Stimulated activated CD4-positive, alpha-beta T cell treated with anti-CD3 and anti-CD28 coated beads, TNF-alpha, amount 100 ng/mL, for 1 hour (primary cell): ENCODE results near the gene TNFRSF17.
"Not testable (repeated sequence)": the region's sequence is repeated elsewhere in the genome, so short reads cannot be mapped to it uniquely, and the experiment has no call there.

Experiments used
- DNase-seq, 3 donors: peaks; one replicate each; pipeline ENCODE4 v3.0.0-alpha.2; 2020; ENCODE audit warnings: low read depth in 3 of 3, low spot score in 1 of 3

TNFRSF17 gene

DNA sequence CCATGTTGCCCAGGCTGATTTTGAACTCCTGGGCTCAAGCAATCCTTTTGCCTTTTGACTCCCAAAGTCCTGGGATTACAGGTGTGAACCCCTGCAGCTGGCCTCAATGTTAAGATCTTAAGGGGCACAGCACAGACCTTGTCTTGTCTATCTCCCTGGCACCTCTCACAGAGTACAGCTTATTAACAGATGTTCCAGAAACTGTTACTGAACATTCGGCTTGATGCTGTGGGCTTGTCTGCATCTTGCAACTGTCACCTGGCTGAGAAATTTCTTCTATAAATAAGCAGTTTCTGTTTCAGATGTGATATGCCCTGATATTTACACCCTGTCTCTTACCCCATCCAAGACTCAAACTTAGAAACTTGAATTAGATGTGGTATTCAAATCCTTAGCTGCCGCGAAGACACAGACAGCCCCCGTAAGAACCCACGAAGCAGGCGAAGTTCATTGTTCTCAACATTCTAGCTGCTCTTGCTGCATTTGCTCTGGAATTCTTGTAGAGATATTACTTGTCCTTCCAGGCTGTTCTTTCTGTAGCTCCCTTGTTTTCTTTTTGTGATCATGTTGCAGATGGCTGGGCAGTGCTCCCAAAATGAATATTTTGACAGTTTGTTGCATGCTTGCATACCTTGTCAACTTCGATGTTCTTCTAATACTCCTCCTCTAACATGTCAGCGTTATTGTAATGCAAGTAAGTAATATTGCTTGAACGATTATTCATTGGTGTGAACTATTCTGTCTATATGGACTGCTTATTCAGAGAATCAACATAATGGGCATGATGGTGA is at the start of gene TNFRSF17:
Gene TNFRSF17, plus strand, starts transcription at position 450 of the 791 bp plus-strand sequence. Its CDS starts 115 bp downstream, at position 565.
- no peak for DNase-seq

DNA sequence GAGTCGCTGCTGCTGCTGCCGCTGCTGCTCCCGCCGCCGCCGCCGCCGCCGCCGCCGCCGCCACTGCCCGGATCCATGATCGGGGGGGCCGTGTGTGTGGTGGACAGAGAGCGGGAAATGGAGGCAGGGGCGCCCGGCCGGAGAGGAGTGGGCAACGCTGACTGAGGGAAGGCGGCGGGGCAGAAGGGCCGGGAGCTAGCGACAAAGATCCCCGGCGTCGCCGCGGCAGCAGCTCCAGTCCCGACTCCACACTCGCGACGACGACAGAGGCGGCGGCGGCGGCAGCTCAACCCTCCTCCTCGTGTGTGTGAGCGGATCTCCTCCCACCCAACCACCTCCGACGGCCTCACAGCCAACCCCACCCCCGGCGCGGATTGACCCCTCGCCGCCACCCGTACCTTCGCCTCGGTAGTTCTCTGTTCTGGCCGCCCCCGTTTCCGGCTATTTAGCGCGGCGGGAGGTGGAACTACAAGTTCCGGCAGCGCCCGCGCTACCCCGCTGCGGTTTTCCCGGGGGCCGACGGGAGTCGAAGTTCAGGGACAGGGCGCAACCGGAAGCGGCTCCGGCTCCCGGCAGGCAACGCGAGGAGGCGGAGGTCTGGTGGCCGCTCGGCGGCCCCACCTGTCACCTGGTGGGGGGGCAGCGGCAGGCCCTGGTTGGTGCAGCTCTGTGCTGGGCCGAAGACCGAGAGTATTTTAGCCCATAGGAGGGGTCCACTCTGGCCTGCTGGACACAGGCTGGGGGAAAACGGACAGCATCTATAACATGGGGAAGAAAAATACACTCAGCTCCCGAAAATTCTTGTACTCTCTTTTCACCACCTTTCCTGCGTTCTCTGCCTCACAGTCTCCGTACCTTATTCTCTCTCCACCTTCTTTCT is 49.1 kb upstream of the TNFRSF17 start, which contains the start of gene GSPT1:
Gene GSPT1, minus strand, starts transcription at position 313 of the 880 bp plus-strand sequence. Its CDS starts 236 bp downstream, at position 77.
- DNase-seq, result peak; percentile 97 to 98 (median 97)

DNA sequence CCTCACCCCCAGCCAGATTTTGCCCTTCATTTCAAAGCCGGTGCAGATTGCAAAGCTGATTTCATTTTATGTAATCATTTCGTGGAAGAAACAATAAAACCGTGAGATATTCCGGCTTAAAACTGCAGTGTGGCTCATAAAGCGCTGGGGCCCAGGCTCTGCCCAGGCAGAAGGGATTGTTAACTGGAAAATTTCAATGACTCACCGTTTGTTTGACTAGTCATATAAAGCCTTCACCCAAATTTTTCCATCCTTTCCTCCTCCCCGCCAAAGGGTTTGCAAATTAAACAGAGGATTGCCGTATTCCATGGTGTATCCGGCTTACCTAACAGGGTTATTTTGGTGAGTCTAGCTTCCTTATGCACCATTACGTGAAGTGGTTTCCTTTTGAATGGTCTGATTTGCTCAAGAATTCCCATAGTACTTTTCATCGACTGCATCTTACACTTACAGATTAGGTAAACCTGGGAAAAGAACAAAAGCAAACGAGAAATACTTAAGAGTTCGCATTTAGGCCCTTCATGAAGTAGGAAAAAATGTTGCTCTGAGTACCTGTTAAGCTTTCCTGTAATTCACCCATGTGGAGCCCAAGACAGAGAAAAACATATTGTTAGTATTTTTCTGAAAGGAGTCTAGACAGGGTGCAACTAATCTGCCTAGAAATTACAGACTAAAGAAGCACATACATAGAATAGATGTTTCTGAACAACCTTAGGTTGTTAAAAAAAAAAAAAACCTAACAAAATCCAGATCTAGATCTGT is 48.3 kb upstream of the TNFRSF17 start:
- no peak for DNase-seq

DNA sequence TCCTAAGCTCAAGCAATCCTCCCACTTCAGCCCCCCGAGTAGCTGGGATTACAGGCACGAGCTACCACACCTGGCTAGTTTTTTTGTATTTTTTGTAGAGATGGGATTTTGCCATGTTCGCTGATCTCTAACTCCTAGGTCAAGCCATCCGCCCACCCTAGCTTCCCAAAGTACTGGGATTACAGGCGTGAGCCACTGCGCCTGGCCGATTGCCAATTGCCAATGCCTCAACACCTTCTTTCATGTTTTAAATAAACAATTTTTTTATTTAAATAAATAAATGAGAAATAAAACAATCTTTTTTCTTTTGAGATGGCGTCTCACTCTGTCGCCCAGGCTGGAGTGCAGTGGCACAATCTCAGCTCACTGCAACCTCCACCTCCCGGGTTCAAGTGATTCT is 41.0 kb upstream of the TNFRSF17 start:
- not testable (repeated sequence) for DNase-seq

DNA sequence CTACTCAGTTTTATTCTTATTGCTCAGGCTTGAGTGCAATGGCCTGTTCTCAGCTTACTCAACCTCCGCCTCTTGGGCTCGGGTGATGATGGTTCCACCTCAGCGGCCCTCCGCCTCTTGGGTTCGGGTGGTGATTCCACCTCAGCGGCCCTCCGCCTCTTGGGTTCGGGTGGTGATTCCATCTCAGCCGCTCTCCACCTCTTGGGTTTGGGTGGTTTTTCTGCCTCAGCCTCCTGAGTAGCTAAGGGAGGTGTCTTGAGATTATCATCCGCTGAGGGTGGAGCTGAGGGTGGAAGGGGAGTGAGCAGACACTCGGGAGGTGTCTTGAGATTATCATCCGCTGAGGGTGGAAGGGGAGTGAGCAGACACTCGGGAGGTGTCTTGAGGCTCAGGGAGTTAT is 37.7 kb upstream of the TNFRSF17 start:
- DNase-seq, result not testable (repeated sequence)

DNA sequence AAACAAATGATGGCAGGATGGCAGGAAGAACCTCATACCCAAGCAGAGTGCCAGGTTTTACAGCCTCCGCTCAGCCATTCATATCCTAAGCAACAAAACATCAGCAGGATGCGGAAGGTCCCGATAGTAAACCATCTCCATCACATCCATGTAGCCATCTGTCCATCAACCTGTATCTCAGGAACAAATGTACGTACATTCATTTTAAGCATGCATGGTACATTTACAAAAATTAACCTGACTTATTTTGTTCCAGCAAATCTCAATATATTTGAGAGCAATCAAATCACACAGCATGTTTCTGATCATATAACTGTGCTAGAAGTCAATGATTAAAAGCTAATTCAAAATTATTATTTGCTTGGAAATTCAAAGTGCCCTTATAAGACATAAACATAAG is 23.1 kb upstream of the TNFRSF17 start, which contains the start of gene NPIPB2:
Gene NPIPB2, minus strand, starts transcription at position 101 of the 400 bp plus-strand sequence. Its CDS starts 0 bp downstream, at position 101.
- not testable (repeated sequence) for DNase-seq

DNA sequence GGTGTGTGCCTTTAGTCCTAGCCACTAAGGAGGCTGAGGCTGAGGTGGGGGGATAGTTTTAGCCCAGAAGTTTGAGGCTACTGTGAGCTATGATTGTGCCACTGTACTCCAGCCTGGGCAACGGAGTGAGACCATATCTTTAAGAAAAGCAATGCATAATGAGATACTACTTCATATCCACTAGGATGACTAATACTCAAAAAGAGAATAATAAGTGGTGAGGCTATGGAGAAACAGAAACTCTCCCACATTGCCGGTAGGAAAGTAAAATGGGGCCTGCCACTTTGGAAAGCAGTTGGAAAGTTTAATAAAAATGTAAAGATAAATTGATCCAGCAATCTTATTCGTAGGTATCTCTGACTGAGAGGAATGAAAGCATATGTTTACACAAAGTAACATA is 18.6 kb upstream of the TNFRSF17 start:
- DNase-seq, result no peak

DNA sequence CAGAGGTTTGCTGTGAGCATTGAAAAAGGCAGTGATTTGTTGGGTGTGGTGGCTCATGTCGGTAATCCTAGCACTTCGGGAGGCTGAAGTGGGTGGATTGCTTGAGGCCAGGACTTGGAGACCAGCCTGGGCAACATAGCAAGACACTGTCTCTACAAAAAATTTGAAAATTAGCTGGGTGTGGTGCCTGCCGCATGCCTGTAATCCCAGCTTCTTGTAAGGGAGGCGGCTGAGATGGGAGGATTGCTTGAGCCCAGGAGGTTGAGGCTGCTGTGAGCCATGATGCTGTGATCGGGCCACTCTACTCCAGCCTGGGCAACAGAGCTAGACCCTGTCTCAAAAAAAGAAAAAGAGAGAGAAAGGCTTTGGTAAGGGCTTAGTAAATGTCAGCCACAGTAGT is 16.2 kb upstream of the TNFRSF17 start:
- DNase-seq, result no peak

DNA sequence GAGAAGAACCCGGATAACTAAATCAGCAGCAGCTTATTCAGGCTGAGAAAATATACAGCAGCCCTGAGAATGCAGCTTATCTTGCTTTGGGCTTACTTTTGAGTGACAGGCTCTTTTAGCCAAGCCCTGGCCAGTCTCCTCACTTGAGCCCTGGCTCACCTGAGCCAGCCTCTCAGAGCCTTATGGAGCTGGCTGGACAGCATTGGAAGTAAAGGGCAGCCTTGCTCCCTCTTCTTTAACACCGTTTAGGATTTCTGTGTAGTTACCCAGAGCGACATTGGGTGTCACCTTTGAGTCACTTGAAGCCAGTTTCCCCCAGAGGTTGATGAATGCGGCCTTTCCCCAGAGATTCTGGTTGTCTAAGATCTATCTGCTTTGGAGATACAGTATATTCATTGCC is 15.5 kb upstream of the TNFRSF17 start:
- DNase-seq, result no peak

DNA sequence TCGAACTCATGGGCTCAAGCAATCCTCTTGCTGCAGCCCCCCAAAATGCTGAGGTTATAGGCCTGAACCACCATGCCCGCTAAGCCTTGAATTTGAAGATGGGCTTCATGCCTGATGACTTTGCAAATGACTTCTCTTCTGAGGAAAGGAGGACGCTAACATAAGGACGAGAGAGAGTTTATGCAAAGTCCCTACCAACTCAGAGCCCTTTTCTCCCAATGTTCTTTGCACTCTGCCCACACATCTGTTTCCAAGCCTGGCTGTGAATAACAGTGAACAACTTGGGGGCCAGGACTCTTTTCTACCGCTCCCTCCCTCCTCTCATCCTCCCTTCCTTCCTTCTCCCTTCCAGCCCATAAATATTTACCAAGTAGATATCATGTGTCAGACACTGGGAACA is 14.6 kb upstream of the TNFRSF17 start:
- no peak for DNase-seq

DNA sequence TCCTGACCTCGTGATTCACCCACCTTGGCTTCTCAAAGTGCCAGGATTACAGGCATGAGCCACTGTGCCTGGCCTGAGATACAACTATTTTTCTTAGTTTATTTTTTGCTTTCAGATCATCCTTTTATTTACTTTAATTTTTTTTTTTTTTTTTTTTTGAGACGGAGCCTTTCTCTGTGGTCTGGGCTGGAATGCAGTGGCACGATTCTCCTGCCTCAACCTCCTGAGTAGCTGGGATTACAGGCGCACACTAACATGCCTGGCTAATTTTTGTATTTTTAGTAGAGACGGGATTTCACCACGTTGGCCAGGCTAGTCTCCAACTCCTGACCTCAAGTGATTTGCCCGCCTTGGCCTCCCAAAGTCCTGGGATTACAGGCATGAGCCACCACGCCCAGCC is 11.4 kb upstream of the TNFRSF17 start:
- not testable (repeated sequence) for DNase-seq

DNA sequence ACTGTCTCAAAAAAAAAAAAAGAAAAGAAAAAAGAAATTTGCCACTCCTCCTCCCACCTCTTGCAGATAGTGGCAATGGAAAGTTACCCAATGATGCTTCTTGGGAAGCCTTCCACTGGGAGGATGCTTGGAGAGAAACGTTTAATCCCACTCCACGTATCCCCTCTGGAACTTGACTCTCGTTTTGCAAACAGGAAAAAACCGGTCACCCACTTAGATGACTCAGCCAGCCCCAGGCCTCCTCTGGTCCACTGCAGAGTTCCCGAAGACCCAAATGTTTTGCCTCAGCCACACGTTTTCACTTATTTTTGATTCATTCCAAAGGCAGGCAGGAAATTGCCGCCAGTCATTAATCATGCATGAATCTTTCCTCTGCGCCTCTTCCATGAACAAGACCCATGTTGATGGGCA is 9.3 kb upstream of the TNFRSF17 start:
- no peak for DNase-seq

DNA sequence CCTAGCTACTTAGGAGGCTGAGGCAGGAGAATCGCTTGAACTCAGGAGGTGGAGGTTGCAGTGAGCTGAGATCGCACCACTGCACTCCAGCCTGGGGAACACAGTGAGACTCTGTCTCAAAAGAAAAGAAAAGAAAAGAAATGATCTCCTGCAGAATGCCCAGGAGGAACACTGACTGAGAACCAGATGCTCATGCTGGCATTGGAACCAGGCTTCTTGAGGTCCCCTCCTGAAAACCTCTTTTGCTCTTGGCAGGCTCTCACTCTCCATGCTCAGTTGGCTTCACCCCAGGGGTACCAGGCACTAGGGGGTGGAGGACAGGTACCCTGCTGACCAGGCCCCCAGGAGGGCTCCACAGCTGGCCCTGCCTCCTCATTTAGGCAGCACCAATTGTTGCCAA is 8.5 kb upstream of the TNFRSF17 start:
- no peak for DNase-seq

DNA sequence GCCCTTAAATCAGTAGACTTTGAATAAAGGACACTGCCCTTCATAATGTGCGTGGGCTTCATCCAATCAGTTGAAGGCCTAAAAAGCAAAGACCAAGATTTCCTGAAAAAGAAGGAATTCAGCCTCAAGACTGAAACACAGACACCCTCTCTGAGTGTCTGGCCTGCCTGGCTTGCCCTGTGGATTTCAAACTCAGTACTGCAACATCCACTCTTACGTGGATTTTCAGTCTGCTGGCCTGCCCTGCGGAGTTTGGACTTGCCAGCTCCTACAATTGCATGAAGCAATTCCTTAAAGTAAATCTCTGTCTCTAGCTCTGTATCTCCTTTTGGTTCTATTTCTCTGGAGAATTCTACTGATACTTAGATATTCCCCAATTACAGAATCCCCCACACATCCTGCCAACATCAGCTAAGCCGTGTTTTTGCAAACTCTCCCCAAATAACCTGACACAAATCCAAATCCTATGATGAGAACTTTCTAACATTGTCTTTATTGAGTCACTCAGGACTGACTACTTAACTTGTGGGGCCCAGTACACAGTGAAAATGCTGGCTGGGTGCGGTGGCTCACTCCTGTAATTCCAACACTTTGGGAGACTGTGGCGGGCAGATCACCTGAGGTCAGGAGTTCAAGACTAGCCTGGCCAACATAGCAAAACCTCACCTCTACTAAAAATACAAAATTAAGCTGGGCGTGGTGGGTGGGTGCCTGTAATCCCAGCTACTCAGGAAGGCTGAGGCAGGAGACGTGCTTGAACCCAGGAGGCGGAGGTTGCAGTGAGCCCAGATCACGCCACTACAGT is 7.2 kb upstream of the TNFRSF17 start:
- DNase-seq, result no peak

DNA sequence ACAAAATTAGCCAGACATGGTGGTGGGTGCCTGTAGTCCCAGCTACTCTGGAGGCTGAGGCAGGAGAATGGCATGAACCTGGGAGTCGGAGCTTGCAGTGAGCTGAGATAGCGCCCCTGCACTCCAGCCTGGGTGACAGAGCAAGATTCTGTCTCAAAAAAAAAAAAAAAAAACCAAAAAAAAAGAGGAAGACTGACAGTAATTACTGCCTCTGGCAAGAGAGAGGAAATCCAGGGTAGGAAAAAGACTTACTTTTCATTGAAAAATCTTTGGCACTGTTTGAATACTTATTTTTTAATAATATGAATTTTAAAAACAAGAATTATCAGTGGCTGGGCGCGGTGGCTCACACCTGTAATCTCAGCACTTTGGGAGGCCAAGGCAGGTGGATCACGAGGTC is 2.6 kb upstream of the TNFRSF17 start:
- not testable (repeated sequence) for DNase-seq

DNA sequence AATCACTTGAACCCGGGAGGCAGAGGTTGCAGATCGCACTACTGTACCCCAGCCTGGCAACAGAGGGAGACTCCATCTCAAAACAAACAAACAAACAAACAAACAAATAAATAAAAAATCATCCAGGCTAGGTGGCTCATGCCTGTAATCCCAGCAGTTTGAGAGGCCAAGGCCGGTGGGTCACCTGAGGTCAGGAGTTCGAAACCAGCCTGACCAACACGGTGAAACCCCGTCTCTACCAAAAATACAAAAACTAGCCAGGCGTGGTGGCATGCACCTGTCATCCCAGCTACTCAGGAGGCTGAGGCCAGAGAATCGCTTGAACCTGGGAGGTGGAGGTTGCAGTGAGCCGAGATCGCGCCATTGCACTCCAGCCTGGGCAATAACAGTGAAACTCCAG is 2.0 kb upstream of the TNFRSF17 start:
- not testable (repeated sequence) for DNase-seq

DNA sequence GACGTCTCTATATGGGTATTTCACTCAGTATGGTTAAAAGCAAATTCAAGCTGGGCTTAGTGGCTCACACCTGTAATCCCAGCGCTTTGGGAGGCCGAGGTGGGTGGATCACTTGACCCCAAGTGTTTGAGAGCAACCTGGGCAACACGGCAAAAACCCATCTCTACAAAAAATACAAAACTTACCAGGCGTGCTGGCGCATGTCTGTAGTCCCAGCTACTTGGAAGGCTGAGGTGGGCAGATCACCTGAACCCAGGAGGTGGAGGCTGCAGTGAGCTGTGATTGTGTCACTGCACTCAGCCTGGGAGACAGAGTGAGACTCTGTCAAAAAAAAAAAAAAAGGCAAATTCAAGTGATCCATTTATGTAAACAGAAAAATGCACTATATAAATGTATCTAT is 1.3 kb upstream of the TNFRSF17 start:
- DNase-seq, result no peak

DNA sequence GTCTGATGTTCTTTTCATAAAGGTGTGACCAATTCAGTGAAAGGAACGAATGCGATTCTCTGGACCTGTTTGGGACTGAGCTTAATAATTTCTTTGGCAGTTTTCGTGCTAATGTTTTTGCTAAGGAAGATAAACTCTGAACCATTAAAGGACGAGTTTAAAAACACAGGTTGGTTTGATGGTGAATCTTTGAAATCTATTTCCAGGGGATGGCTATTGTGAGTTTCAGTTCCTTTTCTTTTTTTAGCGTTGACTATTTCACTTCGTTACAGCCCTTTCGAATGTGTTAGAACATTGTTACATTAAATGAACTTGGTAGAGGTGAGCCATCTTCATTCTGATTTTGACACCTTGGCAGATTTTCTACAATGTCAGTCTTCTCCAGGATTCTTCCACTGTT is 1.2 kb downstream of the TNFRSF17 start:
- DNase-seq, result no peak

DNA sequence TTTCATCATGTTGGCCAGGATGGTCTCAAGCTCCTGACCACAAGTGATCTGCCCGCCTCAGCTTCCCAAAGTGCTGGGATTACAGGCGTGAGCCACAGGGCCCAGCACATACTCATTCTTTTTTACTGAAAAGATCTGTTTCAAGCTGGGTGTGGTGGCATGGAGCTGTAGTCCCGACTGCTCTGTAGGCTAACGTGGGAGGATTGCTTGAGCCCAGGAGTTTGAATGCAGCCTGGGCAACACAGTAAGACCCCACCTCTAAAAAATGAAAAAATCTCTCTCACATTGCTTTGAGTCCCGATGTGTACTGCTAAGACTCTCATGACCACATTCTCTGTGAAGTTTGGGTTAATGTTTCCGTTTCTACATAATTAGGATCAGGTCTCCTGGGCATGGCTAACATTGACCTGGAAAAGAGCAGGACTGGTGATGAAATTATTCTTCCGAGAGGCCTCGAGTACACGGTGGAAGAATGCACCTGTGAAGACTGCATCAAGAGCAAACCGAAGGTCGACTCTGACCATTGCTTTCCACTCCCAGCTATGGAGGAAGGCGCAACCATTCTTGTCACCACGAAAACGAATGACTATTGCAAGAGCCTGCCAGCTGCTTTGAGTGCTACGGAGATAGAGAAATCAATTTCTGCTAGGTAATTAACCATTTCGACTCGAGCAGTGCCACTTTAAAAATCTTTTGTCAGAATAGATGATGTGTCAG is 2.3 kb downstream of the TNFRSF17 start:
- DNase-seq, result no peak

DNA sequence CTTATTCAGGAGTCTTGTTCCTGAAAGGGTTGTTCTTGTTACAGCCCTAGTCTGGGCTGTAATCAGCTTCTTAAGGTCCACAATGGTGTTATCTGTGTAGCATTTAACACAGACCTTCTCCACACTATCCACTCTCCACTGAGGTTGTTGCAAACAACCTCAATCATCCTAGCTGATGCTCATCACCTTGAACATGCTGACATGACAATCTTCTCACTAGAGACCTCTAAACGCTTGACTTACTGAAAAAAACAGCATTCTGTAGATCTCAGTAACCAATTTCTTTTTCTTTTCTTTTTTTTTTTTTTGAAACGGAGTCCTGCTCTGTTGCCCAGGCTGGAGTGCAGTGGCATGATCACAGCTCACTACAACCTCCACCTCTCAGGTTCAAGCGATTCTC is 3.6 kb downstream of the TNFRSF17 start:
- DNase-seq, result no peak
